ENCODE results near the gene PIEZO2.

DNA sequence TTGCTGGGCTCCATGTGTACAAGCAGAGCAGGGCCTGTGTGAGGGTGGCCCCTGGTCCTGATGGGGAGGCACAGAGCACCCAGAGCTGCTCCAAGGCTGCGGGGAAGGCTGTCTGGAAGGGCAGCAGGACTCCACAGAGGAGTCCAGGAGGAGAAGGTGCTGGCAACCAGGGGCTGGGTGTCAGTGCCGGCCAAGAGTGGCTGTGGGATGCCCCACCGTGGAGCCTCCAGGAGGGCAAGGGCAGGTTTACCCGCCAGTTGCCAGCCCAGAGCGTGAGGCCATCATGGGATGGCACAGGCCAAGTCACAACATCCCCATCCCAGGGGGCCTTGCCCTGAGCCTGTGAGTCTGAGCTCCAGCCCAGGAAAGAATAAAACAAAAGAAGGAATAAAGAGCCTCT, 381.7 kb downstream of the PIEZO2 start:
- TF ChIP-seq CTCF (IDR thresholded peaks at IDR 0.05; ENCODE audit: low read length) (no peak), EZH2 (IDR thresholded peaks at IDR 0.05; ENCODE audit: borderline replicate concordance, low read length) (no peak)

Data from OCI-LY1 (cell line).